ENCODE data around the gene BUD31.

DNA sequence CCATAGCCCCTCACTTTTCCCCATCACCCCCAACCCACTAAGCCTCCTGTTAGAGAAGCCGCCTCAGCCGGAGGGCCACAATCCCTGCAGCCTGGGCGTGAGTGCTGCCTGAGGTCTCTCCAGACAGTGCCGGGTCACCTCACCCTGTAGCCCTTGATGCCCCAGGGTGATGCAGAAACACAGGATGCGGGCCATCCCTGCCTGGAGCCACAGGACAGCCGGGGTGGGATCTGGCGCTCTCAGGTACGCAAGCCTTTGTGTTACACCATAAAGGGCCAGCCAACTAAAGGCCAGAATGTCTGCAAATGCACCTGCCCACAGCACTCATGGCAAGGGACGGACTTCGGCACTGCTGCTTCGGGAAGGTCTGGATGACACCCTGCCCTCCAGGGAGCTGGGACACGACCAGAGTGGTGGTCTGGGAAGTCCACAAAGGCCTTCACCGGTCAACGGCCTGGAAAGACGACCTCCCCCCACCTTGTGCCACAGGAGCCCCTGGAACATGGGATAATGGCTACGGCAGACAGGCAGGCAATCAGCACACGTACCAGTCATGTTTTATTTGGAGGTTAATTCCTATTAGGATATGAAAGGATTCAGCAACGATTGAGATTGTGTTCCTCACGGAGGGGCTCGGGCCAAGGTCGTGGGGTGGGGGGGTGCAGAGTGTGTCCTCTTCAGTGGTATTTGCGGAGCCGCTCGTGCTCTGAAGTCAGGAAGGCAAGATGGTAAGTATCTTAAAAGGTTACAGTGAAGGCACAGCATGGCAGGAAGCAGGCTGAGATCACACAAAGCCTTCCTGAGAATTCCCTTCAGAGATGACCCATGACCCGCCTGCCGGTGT lies 49.1 kb downstream of the BUD31 start:
- TF ChIP-seq, protein P1, sequence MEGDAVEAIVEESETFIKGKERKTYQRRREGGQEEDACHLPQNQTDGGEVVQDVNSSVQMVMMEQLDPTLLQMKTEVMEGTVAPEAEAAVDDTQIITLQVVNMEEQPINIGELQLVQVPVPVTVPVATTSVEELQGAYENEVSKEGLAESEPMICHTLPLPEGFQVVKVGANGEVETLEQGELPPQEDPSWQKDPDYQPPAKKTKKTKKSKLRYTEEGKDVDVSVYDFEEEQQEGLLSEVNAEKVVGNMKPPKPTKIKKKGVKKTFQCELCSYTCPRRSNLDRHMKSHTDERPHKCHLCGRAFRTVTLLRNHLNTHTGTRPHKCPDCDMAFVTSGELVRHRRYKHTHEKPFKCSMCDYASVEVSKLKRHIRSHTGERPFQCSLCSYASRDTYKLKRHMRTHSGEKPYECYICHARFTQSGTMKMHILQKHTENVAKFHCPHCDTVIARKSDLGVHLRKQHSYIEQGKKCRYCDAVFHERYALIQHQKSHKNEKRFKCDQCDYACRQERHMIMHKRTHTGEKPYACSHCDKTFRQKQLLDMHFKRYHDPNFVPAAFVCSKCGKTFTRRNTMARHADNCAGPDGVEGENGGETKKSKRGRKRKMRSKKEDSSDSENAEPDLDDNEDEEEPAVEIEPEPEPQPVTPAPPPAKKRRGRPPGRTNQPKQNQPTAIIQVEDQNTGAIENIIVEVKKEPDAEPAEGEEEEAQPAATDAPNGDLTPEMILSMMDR (IDR thresholded peaks at IDR 0.05), result no peak
- no peak for TF ChIP-seq POLR2A (IDR thresholded peaks at IDR 0.05)
- TF ChIP-seq POLR2AphosphoS5 (IDR thresholded peaks at IDR 0.05), result no peak
